GM20000 (cell line): ENCODE measurements around the gene GINS2.

ENCODE experiments used
- DNase-seq: peaks from one replicate; pipeline ENCODE4 v3.0.0; 2012; ENCODE audit warnings: low spot score
- TF ChIP-seq, protein P1 (sequence below): IDR thresholded peaks from 2 replicates; pipeline ENCODE4 v1.5.1; 2012; ENCODE audit warnings: mild to moderate bottlenecking, control low read depth; ENCODE audit errors: extremely low read depth, missing control alignments

Gene GINS2

DNA sequence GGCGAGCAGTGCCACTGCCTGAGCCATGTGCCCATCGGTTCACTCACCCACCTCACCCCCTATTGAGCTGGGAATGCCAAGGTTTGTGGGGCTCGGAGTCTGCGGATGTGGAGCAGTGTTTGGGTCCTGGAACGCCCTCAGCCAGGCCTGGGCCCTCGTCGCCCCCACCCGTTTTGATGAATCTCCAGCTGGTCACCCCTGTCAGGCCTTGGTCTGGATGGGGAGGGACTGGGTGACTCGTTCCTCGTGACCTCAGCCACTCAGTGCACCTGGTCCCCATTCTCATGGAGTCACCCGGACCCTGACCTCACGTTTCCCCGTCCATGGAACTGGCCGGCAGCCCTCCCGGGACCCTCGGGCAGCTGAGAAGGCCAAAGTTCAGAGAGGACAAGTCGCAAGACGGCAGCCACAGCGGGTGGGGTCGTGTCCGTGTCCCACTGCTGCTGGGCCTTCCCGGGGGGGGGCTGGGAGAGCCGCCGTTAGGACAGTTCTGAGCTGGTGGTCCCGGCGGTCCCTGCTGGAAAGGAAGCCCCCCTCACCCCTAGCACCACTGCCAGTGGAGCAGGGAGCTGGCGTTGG is 52.4 kb downstream of the GINS2 start:
- TF ChIP-seq, protein P1, sequence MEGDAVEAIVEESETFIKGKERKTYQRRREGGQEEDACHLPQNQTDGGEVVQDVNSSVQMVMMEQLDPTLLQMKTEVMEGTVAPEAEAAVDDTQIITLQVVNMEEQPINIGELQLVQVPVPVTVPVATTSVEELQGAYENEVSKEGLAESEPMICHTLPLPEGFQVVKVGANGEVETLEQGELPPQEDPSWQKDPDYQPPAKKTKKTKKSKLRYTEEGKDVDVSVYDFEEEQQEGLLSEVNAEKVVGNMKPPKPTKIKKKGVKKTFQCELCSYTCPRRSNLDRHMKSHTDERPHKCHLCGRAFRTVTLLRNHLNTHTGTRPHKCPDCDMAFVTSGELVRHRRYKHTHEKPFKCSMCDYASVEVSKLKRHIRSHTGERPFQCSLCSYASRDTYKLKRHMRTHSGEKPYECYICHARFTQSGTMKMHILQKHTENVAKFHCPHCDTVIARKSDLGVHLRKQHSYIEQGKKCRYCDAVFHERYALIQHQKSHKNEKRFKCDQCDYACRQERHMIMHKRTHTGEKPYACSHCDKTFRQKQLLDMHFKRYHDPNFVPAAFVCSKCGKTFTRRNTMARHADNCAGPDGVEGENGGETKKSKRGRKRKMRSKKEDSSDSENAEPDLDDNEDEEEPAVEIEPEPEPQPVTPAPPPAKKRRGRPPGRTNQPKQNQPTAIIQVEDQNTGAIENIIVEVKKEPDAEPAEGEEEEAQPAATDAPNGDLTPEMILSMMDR: no peak
- no peak for DNase-seq

DNA sequence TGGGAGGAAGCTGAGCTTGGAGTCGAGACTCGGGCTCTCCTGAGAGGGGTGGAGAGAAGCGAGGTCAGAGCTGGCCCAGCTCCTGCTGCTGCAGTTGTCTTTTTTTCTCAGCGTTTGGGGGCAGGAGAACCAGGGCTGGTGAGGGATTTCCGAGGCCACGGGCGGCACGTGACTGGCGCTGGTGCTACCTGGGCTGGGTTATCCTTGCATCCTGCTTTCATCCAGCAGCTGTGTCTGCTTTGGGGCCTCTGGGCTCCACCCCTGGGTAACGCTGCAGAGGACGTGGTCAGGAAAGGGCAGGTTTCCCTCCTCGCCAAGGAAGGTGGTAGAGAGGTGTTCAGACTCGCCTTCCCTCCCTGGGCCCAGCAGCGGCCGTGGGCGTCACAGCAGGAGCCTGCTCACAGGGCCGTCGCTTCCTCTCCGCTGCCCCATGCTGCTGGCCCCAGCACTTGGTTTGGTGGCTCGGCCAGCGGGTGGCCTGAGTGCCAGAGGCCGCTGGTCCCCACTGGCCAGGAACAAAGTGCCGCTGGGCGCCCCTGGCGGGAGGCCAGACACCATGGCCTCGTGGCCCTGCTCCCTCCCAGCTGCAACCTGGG is 53.1 kb downstream of the GINS2 start:
- TF ChIP-seq, protein P1: no peak
- DNase-seq: no peak

DNA sequence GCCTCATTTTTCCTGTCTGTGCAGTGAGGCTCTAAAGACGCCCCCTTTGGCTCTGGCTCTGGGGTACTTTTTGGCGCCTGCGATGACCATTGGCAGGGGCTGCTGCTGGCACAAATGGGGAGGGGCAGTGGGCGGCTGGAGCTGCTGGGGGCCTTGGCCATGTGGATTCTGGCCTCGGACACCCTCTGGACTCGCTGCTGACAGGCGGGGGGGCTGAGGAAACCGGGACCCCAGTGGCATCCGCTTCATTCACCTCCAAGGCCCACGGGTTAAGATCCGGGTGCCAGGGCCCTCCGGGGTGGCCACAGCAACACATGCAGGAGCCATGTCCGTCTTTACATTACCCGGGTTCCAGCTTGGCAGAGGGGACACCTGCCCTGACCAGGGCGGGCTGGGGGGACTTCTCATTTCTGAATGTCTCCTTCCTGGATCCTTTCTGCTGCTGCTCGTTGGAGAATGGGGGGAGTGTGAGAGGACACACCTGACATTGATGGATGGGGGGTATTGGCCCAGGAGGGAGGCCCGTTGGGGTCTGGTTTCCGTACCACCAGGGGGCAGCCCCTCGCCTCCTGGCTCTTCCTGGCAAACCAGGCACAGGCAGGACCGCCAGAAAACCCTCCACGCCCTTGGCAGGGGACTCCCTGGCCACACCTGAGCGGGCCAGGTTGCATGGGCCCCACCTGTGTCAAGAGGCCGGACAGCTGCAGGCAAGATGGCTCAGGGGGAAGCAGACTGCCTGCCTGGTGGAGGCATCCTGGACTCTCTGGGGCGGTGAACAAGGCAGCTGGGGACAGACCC is 53.8 kb downstream of the GINS2 start:
- TF ChIP-seq, protein P1: no peak
- DNase-seq: no peak

DNA sequence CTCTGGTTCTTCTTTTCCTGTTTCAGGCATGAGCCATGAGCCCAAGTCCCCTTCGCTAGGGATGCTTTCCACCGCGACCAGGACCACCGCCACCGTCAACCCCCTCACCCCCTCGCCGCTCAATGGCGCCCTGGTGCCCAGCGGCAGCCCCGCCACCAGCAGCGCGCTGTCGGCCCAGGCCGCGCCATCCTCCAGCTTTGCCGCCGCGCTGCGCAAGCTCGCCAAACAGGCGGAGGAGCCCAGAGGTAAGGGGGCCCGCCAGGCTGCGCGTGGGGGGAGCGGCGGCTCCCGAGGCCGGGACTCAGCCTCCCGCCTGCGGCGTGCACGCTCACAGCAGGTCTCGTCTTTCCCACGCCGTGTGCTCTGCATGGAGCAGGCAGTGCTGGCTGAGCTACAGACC is 54.9 kb downstream of the GINS2 start:
- TF ChIP-seq, protein P1: no peak
- no peak for DNase-seq

DNA sequence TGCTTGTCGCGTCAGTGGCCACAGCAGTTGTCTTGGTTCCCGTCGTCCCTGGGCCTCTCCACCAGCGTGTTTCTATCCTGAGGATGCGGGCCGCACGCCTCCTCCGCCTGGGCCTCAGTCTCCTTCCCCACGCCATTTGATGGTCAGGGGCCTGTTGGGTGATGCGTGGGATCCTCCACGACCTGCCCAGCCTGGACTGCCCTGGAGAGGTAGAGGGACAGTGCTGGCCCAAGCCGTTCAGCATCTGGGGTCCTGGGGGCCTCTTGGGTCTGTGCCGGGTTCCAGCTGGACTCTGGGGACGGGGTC is 55.4 kb downstream of the GINS2 start:
- TF ChIP-seq, protein P1: no peak

DNA sequence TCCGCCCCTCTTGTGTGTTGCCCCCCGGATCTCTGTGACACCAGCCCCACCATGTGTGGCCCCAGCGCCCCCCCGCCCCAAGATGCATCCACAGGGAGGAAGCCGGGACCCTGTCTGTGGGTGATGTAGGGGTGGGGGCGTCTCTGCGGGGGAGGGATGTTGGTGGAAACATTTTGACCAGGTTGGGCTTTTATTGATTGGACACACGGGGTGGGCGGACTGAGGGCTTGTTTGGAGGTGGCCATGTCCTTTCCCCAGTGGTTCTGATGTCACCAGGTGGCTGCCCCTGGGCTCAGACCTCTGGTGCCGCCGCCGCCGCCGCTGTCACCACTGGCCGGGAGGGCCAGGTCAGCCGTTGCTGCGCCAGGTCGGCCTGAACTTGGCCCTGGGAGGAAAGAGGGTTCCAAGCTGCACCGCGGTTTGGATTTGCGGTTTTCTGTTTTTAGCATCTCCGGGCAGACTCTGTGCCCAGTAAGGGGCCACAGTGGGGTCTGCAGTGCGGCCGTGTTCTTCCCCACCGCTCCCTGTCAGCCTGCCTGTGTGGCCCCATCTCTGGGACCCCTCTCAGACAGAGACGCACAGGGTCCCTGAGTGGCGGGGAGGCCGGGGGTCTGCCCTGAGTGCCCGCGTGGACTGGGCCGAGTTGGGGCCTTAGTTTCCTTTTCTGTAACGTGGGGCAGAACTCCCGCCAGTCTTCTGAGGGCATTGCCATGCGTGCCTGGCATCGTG is 55.9 kb downstream of the GINS2 start:
- TF ChIP-seq, protein P1: no peak
- DNase-seq: no peak

More for the DNA sequence above, 55.4 kb downstream of the GINS2 start:
- DNase-seq: no peak
